ENCODE results near the gene C15orf40. TPM values are rescaled to one million over a fixed set of nuclear protein-coding genes. Genes with fewer than 3 reads are reported as not detected.

Gene C15orf40
- total RNA-seq (10 to 100 TPM; 13.8 to 40.5 (median 37.7) TPM), total RNA-seq (14.5 to 65.0 (median 24.9) reads per million in 29 experiments)
- total RNA-seq (2013), result 29.4 TPM

DNA sequence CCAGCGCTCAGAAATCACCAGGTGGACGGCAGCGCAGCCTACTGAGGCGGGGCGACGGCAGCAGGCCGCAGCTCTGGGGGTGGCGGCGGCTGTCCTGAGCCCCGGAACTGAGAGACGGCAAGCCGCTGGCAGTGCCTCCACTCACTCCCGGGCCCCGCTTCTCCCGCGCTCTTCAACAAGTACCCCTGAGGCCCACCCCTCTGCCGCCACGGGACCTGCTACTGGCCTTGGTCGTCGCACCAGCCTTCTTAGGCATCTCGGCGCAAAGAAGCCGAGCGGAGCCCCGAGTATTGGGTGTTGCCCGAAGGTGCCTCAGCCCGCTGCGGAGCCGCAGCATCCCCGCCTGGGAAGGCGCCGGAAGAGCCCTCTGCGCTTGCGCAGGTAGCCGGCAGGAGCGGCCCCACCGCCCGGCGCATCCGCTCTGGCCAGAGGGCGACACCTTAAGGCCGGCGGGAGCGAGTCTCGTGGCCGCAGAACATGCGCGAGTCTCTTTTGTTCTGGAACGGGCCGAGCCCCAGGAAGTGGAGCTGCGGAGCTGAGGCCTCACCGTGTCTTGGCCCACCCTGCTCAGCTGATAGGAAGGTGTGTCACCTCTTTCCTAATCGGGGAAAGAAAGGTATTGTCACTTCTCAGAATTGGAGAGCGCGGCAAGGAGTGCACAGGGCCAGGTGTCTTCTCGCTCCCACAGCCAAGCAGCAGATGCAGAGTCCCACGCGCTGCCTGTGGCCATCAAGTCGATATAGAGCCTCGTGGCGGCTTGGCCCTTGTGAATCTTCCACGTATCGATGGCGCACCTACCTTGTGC lies at the start of gene C15orf40:
Gene C15orf40, minus strand, starts transcription at position 369 of the 805 bp plus-strand sequence. Its CDS starts 32 bp downstream, at position 337.
- WGBS (ENCODE audit: insufficient coverage), result under 1% methylated on average over 64 of the region's 64 CpGs
- Mint-ChIP-seq H3K4me3 (peak within 1 kb of the TSS; percentile 87 to 99 (median 98)), H3K27ac (peak within 1 kb of the TSS; percentile 93 to 94), H3K27me3 (no peaks in the 10 kb centered on the region), H3K9me3 (no peaks in the 10 kb centered on the region), H3K36me3 (peaks cover 12% of the 10 kb centered on the region), H3K4me1 (peaks cover 48 to 55% (median 54%) of the 10 kb centered on the region in 3 donors)
- CTCF ChIA-PET, result interaction anchor here (0.7 to 2.3 kb wide), 7 partner anchors 9 to 481 kb away, joined by 3 to 18 read pairs (median 4); partner anchors contain the start of genes RAMAC (in 1 of the 2) and RPS17 (in 1 of the 2)
- ATAC-seq (replicated peaks in 1 of 4) (peak; percentile 87 to 90 (median 88)), DNase-seq (peak; percentile 65 to 92 (median 74))
- Histone ChIP-seq H3K27ac (ENCODE audit: low read length) (peak within 1 kb of the TSS; percentile 39), H3K27me3 (replicated peaks in 1 of 2; ENCODE audit: control insufficient read depth in 2 of 2, extremely low read depth in 1 of 2, insufficient read depth in 2 of 2, low read length in 1 of 2) (no peaks in the 10 kb centered on the region), H3K4me3 (ENCODE audit: control insufficient read depth in 1 of 2, extremely low read depth in 1 of 2, low read length in 1 of 2) (peak within 1 kb of the TSS; percentile 74 to 80), H3K4me1 (ENCODE audit: control insufficient read depth in 1 of 2, extremely low read depth in 1 of 2, insufficient read depth in 2 of 2, low read length in 2 of 2) (peaks cover 13 to 25% of the 10 kb centered on the region in 2 experiments), H3K36me3 (ENCODE audit: control insufficient read depth in 2 of 2, extremely low read depth in 1 of 2, insufficient read depth in 1 of 2, low read length in 1 of 2) (peaks cover 5 to 29% of the 10 kb centered on the region in 2 donors), H3K9me3 (no peaks in the 10 kb centered on the region)
- POLR2A ChIA-PET, result interaction anchor here in 1 of 2 donors (0.6 to 0.7 kb wide), 2 partner anchors 29 to 228 kb away, joined by 3 read pairs; no protein-coding TSS in a partner anchor

DNA sequence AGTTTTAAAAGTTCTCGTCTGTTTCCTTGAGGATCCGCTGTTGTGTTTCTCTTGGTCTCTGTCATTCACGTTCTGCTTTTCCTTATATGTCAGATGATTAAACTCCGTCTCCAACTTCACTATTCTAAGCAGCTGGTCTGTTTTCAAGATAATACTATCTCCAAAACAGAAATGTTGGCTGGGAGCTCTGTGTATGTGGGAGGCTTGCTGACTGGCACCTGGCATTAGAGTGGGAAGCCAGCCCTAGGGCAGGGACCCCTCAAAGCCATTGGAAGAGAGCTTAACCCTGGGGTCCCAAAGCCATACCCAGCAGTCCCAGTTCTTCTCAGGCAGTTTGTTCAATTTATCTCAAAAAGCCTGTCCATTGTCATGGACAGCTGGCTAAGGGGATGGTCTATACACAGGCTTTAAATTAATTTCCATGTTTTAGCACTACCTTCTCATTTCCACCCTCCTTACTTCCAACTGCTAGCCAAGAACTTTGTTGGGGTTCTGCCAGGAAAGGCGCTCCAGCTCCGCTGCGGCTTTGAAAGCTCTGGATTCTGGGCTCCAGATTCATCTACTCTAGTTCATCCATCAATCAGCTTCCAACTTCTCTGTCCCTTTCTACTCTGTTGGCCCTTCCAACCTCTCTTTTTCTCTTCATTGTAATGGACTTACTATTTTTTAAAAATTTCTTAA lies 46.4 kb upstream of the C15orf40 start:
- ChIA-PET CTCF (interaction anchor here in 1 of 2 donors (1.3 kb wide), 1 partner anchor 9 kb away, joined by 3 read pairs; the partner anchor contains the start of gene BTBD1), POLR2A (no interaction called here)
- ATAC-seq (replicated peaks in 1 of 4) (no peak), DNase-seq (no peak)
- Mint-ChIP-seq H3K27ac (peak overlapping the region in 1 of 2 donors; percentile 31), H3K4me3 (no peak overlapping the region), H3K9me3 (no peaks in the 10 kb centered on the region), H3K4me1 (peaks cover 15 to 31% (median 24%) of the 10 kb centered on the region in 3 donors), H3K36me3 (peaks cover 12% of the 10 kb centered on the region), H3K27me3 (no peaks in the 10 kb centered on the region)
- Histone ChIP-seq H3K36me3 (ENCODE audit: control insufficient read depth in 2 of 2, extremely low read depth in 1 of 2, insufficient read depth in 1 of 2, low read length in 1 of 2) (peaks cover 0 to 19% of the 10 kb centered on the region in 2 donors), H3K27me3 (replicated peaks in 1 of 2; ENCODE audit: control insufficient read depth in 2 of 2, extremely low read depth in 1 of 2, insufficient read depth in 2 of 2, low read length in 1 of 2) (no peaks in the 10 kb centered on the region), H3K4me1 (ENCODE audit: control insufficient read depth in 1 of 2, extremely low read depth in 1 of 2, insufficient read depth in 2 of 2, low read length in 2 of 2) (peaks cover 6 to 15% of the 10 kb centered on the region in 2 experiments), H3K4me3 (ENCODE audit: control insufficient read depth in 1 of 2, extremely low read depth in 1 of 2, low read length in 1 of 2) (no peak overlapping the region), H3K27ac (ENCODE audit: low read length) (no peak overlapping the region), H3K9me3 (no peaks in the 10 kb centered on the region)
- 100% methylated on average over 1 of the region's 7 CpGs for WGBS (ENCODE audit: insufficient coverage)

DNA sequence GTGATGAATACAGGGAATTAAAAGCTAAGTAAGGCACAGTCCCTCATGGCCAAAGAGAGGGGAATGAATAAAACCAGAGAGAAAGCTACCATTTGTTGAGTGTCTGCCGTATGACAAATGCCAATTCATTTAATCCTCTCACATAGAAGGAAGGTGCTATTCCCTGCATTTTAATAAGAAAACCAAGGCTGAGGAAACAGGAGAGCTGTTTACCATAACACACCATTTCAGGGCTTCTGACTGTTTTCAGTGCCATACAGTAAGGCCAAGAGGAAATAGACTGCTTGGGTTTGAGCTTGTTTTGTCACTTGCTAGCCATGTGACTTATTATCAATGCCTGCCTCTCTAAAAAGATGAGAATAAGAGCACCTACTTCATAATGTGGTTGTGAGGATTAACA lies 45.6 kb upstream of the C15orf40 start:
- Mint-ChIP-seq H3K27me3 (no peaks in the 10 kb centered on the region), H3K4me3 (no peak overlapping the region), H3K27ac (peak overlapping the region in 1 of 2 donors; percentile 39), H3K9me3 (no peaks in the 10 kb centered on the region), H3K4me1 (peaks cover 15 to 31% (median 24%) of the 10 kb centered on the region in 3 donors), H3K36me3 (peaks cover 12% of the 10 kb centered on the region)
- Histone ChIP-seq H3K9me3 (no peaks in the 10 kb centered on the region), H3K4me3 (ENCODE audit: control insufficient read depth in 1 of 2, extremely low read depth in 1 of 2, low read length in 1 of 2) (no peak overlapping the region), H3K27ac (ENCODE audit: low read length) (no peak overlapping the region), H3K4me1 (ENCODE audit: control insufficient read depth in 1 of 2, extremely low read depth in 1 of 2, insufficient read depth in 2 of 2, low read length in 2 of 2) (peaks cover 2 to 15% of the 10 kb centered on the region in 2 experiments), H3K36me3 (ENCODE audit: control insufficient read depth in 2 of 2, extremely low read depth in 1 of 2, insufficient read depth in 1 of 2, low read length in 1 of 2) (peaks cover 0 to 24% of the 10 kb centered on the region in 2 donors), H3K27me3 (replicated peaks in 1 of 2; ENCODE audit: control insufficient read depth in 2 of 2, extremely low read depth in 1 of 2, insufficient read depth in 2 of 2, low read length in 1 of 2) (no peaks in the 10 kb centered on the region)
- CTCF ChIA-PET, result interaction anchor here in 1 of 2 donors (0.5 to 1.3 kb wide), 2 partner anchors 10 to 24 kb away, joined by 3 to 4 read pairs; partner anchors contain the start of gene BTBD1
- DNase-seq (no peak), ATAC-seq (replicated peaks in 1 of 4) (no peak)
- WGBS (ENCODE audit: insufficient coverage), result no CpG with 5 or more reads among the region's 1 CpG
- POLR2A ChIA-PET, result interaction anchor here in 1 of 2 donors (0.5 kb wide), 1 partner anchor 1807 kb away, joined by 3 read pairs; no protein-coding TSS in a partner anchor

DNA sequence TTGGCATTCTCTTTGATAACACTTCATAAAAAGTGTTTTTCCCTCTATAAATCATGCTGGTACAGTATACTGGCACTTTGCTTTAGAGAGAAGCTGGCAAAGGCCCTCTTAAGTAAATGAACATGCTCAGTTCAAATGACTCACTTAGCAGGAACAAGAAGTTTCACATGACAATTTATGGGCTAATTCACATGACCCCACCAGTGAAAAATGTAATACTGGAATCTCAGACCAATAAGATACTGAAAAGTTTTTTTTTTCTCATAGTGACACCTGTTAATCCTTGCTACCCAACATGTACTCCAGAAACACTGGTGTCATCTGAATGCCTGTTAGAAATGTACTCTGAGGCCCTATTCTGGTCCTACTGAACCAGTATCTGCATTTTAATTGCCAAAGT lies 41.7 kb upstream of the C15orf40 start:
- POLR2A ChIA-PET, result no interaction called here
- no peak overlapping the region for H3K27ac Mint-ChIP-seq

DNA sequence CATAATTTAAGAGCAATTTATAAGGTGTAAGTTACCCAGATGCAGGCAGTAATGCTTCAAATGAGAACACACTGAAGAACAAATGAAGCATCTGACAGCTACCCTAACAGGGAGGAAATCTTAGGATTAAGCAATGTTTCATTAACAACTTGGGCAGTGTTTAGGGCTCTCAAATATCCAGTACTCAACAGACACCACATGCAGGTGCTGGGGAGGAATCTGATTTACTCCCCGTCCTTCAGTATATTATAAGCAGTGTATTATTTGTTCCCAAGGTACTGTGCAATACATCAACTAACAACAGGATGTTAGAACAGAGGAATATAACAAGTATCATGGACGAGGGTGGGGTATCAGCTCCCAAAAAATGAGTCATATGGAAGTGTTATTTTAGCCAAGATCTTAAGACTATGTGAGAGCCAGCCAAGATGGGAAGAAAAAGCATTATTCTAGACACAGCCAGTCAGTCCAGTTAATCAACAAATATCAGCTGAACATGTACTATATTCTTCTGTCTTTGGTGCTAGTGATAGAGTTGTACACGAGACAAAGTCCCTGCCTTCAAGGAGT lies 35.2 kb upstream of the C15orf40 start:
- H3K4me1 ChIP-seq (ENCODE audit: control insufficient read depth in 1 of 2, extremely low read depth in 1 of 2, insufficient read depth in 2 of 2, low read length in 2 of 2), result no peaks in the 10 kb centered on the region
- Mint-ChIP-seq H3K4me3 (no peak overlapping the region), H3K27ac (no peak overlapping the region), H3K27me3 (no peaks in the 10 kb centered on the region), H3K4me1 (peaks cover 18 to 29% (median 28%) of the 10 kb centered on the region in 3 donors), H3K9me3 (no peaks in the 10 kb centered on the region), H3K36me3 (peaks cover 50% of the 10 kb centered on the region)
- DNase-seq (no peak), ATAC-seq (replicated peaks in 1 of 4) (no peak)
- H3K27me3 ChIP-seq (replicated peaks in 1 of 2; ENCODE audit: control insufficient read depth in 2 of 2, extremely low read depth in 1 of 2, insufficient read depth in 2 of 2, low read length in 1 of 2), result no peaks in the 10 kb centered on the region
- no peaks in the 10 kb centered on the region for H3K9me3 ChIP-seq
- POLR2A ChIA-PET, result interaction anchor here in 1 of 2 donors (0.6 kb wide), 1 partner anchor 8 kb away, joined by 3 read pairs; no protein-coding TSS in a partner anchor
- H3K27ac ChIP-seq (ENCODE audit: low read length), result no peak overlapping the region
- CTCF ChIA-PET, result no interaction called here
- no peak overlapping the region for H3K4me3 ChIP-seq (ENCODE audit: control insufficient read depth in 1 of 2, extremely low read depth in 1 of 2, low read length in 1 of 2)
- peaks cover 0 to 57% of the 10 kb centered on the region in 2 donors for H3K36me3 ChIP-seq (ENCODE audit: control insufficient read depth in 2 of 2, extremely low read depth in 1 of 2, insufficient read depth in 1 of 2, low read length in 1 of 2)
- WGBS (ENCODE audit: insufficient coverage), result no CpG with 5 or more reads among the region's 3 CpGs

More for the DNA sequence above, 41.7 kb upstream of the C15orf40 start:
- H3K27ac ChIP-seq (ENCODE audit: low read length), result no peak overlapping the region
- ATAC-seq (replicated peaks in 1 of 4) (no peak), DNase-seq (no peak)
- peaks cover 0 to 40% of the 10 kb centered on the region in 2 donors for H3K36me3 ChIP-seq (ENCODE audit: control insufficient read depth in 2 of 2, extremely low read depth in 1 of 2, insufficient read depth in 1 of 2, low read length in 1 of 2)
- no peaks in the 10 kb centered on the region for H3K9me3 ChIP-seq
- H3K27me3 ChIP-seq (replicated peaks in 1 of 2; ENCODE audit: control insufficient read depth in 2 of 2, extremely low read depth in 1 of 2, insufficient read depth in 2 of 2, low read length in 1 of 2), result no peaks in the 10 kb centered on the region
- H3K27me3 Mint-ChIP-seq, result no peaks in the 10 kb centered on the region
- peaks cover 0 to 2% of the 10 kb centered on the region in 2 experiments for H3K4me1 ChIP-seq (ENCODE audit: control insufficient read depth in 1 of 2, extremely low read depth in 1 of 2, insufficient read depth in 2 of 2, low read length in 2 of 2)
- no peak overlapping the region for H3K4me3 ChIP-seq (ENCODE audit: control insufficient read depth in 1 of 2, extremely low read depth in 1 of 2, low read length in 1 of 2)
- H3K4me1 Mint-ChIP-seq, result peaks cover 12 to 26% (median 26%) of the 10 kb centered on the region in 3 donors
- no peak overlapping the region for H3K4me3 Mint-ChIP-seq
- CTCF ChIA-PET, result interaction anchor here in 1 of 2 donors (0.7 kb wide), 1 partner anchor 49 kb away, joined by 3 read pairs; no protein-coding TSS in a partner anchor
- H3K36me3 Mint-ChIP-seq, result peaks cover 17% of the 10 kb centered on the region
- H3K9me3 Mint-ChIP-seq, result no peaks in the 10 kb centered on the region

DNA sequence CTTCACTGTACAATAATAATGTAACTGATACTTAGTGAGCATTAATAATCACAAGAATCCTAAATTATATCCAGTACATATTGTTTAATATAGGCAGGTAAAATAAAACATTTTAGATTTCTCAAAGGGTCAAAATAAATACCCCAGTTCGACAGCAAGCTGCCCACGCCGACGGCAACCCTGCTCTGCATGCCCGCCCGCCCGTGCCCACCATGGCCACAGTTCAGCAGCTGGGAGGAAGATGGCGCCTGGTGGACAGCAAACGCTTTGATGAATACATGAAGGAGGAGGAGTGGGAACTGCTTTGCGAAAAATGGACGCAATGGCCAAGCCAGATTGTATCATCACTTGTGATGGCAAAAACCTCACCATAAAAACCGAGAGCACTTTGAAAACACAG lies 32.7 kb upstream of the C15orf40 start:
- ChIA-PET POLR2A (no interaction called here), CTCF (no interaction called here)
- no peaks in the 10 kb centered on the region for H3K27me3 Mint-ChIP-seq
- no peaks in the 10 kb centered on the region for H3K27me3 ChIP-seq (replicated peaks in 1 of 2; ENCODE audit: control insufficient read depth in 2 of 2, extremely low read depth in 1 of 2, insufficient read depth in 2 of 2, low read length in 1 of 2)
- DNase-seq (no peak), ATAC-seq (replicated peaks in 1 of 4) (no peak)
- peaks cover 28 to 36% (median 32%) of the 10 kb centered on the region in 3 donors for H3K4me1 Mint-ChIP-seq
- H3K9me3 ChIP-seq, result no peaks in the 10 kb centered on the region
- no peak overlapping the region for H3K27ac ChIP-seq (ENCODE audit: low read length)
- H3K36me3 ChIP-seq (ENCODE audit: control insufficient read depth in 2 of 2, extremely low read depth in 1 of 2, insufficient read depth in 1 of 2, low read length in 1 of 2), result peaks cover 2 to 70% of the 10 kb centered on the region in 2 donors
- H3K4me3 ChIP-seq (ENCODE audit: control insufficient read depth in 1 of 2, extremely low read depth in 1 of 2, low read length in 1 of 2), result no peak overlapping the region
- H3K9me3 Mint-ChIP-seq, result no peaks in the 10 kb centered on the region
- H3K4me3 Mint-ChIP-seq, result no peak overlapping the region
- no peaks in the 10 kb centered on the region for H3K4me1 ChIP-seq (ENCODE audit: control insufficient read depth in 1 of 2, extremely low read depth in 1 of 2, insufficient read depth in 2 of 2, low read length in 2 of 2)
- peaks cover 69% of the 10 kb centered on the region for H3K36me3 Mint-ChIP-seq
- H3K27ac Mint-ChIP-seq, result no peak overlapping the region
- 97% methylated on average over 7 of the region's 12 CpGs for WGBS (ENCODE audit: insufficient coverage)
